ENCODE data around the gene NPAT. TPM values are rescaled to one million over a fixed set of nuclear protein-coding genes. Genes with fewer than 3 reads are reported as not detected.

NPAT gene
- total and polyA plus RNA-seq, 9 of the 15 experiments (the other 6 are each of a cell fraction or from before 2014, with no cell fraction given), result 8.8 to 30.0 (median 22.1) TPM

DNA sequence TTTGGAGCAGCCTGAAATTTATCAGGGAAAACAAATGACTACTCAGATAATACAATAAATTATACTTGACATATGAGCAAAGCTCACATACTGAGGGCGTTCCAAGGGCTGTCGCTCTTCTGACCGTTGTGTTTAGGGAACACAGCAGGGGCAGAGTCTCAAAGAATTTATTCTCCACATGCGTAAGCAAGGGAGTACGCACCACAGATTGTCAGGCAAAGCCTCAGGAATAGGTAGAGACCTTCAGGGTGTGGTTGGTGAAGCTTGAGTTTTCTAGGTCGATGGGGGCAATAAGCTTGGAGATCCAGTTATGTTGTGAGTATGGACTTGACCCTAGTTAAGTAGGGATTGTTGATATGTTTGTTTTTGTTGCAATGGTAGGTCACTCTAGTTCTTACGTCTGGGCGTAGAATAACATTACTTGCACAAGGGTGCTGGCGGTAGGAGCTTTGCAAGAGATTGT, 100.2 kb downstream of the NPAT start (continued):
- TF ChIP-seq, protein P1, sequence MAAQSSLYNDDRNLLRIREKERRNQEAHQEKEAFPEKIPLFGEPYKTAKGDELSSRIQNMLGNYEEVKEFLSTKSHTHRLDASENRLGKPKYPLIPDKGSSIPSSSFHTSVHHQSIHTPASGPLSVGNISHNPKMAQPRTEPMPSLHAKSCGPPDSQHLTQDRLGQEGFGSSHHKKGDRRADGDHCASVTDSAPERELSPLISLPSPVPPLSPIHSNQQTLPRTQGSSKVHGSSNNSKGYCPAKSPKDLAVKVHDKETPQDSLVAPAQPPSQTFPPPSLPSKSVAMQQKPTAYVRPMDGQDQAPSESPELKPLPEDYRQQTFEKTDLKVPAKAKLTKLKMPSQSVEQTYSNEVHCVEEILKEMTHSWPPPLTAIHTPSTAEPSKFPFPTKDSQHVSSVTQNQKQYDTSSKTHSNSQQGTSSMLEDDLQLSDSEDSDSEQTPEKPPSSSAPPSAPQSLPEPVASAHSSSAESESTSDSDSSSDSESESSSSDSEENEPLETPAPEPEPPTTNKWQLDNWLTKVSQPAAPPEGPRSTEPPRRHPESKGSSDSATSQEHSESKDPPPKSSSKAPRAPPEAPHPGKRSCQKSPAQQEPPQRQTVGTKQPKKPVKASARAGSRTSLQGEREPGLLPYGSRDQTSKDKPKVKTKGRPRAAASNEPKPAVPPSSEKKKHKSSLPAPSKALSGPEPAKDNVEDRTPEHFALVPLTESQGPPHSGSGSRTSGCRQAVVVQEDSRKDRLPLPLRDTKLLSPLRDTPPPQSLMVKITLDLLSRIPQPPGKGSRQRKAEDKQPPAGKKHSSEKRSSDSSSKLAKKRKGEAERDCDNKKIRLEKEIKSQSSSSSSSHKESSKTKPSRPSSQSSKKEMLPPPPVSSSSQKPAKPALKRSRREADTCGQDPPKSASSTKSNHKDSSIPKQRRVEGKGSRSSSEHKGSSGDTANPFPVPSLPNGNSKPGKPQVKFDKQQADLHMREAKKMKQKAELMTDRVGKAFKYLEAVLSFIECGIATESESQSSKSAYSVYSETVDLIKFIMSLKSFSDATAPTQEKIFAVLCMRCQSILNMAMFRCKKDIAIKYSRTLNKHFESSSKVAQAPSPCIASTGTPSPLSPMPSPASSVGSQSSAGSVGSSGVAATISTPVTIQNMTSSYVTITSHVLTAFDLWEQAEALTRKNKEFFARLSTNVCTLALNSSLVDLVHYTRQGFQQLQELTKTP (IDR thresholded peaks at IDR 0.05; ENCODE audit: low read depth in 1 of 2, partially characterized antibody in 2 of 2), result peak in 1 of 2 experiments; percentile 1
- TF ChIP-seq SIN3A (IDR thresholded peaks at IDR 0.05; ENCODE audit: borderline replicate concordance in 2 of 2, control insufficient read depth in 1 of 2, low read depth in 2 of 2, low read length in 2 of 2) (peak in 1 of 2 experiments; percentile 1; a peak in 1 of 4 replicates), MEIS2 (IDR thresholded peaks at IDR 0.05; ENCODE audit: partially characterized antibody) (peak; percentile 94), NRF1 (conservative IDR thresholded peaks at IDR 0.05 in 1 of 2, IDR thresholded peaks at IDR 0.05 in 1 of 2) (peak; percentile 58 to 69)

All from K562 (cell line).